HUDEP-2 (cell line): ENCODE measurements around the gene MGAT2.
"Not testable (repeated sequence)": the region's sequence is repeated elsewhere in the genome, so short reads cannot be mapped to it uniquely, and the experiment has no call there.

Source experiments
- DNase-seq, 76 experiments: peaks; one replicate each; lab custom pipeline; 2025; ENCODE audit not compliant: unreplicated experiment in 76 of 76; lab: John Stamatoyannopoulos, UW

MGAT2 gene

GRCh38 chr14:49641697-49642129 is 21.1 kb downstream of the MGAT2 start:
- DNase-seq = peak in 3 of 76 experiments; percentile 10 to 16 (median 13)

GRCh38 chr14:49642163-49642562 is 21.6 kb downstream of the MGAT2 start:
- no peak for DNase-seq

- DNase-seq = no peak
Observed at GRCh38 chr14:49653508-49653907, 32.9 kb downstream of the MGAT2 start.

- no peak for DNase-seq
Observed at GRCh38 chr14:49654511-49654910, 33.9 kb downstream of the MGAT2 start.

- not testable (repeated sequence) for DNase-seq
Observed at GRCh38 chr14:49657500-49657899, 36.9 kb downstream of the MGAT2 start.

GRCh38 chr14:49659526-49660455 is 39.2 kb downstream of the MGAT2 start:
- no peak for DNase-seq

GRCh38 chr14:49670475-49670874 is 49.9 kb downstream of the MGAT2 start:
- DNase-seq = no peak
